ENCODE results near the gene PTPRN2.
"Not testable (repeated sequence)": the region's sequence is repeated elsewhere in the genome, so short reads cannot be mapped to it uniquely, and the experiment has no call there.

PTPRN2 gene

GRCh38 chr7:158550394-158550700 is 37.3 kb downstream of the PTPRN2 start:
- no peak for DNase-seq

GRCh38 chr7:158549616-158550393 is 37.8 kb downstream of the PTPRN2 start:
- no peak for DNase-seq

- no peak for DNase-seq
These were observed 38.4 kb downstream of the PTPRN2 start for GRCh38 chr7:158549176-158549615.

- DNase-seq = no peak
These were observed 38.9 kb downstream of the PTPRN2 start for GRCh38 chr7:158548726-158549125.

GRCh38 chr7:158547817-158548216 is 39.8 kb downstream of the PTPRN2 start:
- no peak for DNase-seq

GRCh38 chr7:158546626-158547025 is 41.0 kb downstream of the PTPRN2 start:
- no peak for DNase-seq

- DNase-seq = no peak
These were observed 41.4 kb downstream of the PTPRN2 start for GRCh38 chr7:158546214-158546613.

GRCh38 chr7:158544708-158545107 is 42.9 kb downstream of the PTPRN2 start:
- DNase-seq = no peak

GRCh38 chr7:158543840-158544239 is 43.8 kb downstream of the PTPRN2 start:
- no peak for DNase-seq

- DNase-seq = no peak
These were observed 44.7 kb downstream of the PTPRN2 start for GRCh38 chr7:158542651-158543566.

- DNase-seq = no peak
These were observed 46.1 kb downstream of the PTPRN2 start for GRCh38 chr7:158541346-158542010.

GRCh38 chr7:158539711-158540146 is 47.9 kb downstream of the PTPRN2 start:
- DNase-seq = no peak

GRCh38 chr7:158538156-158538946 is 49.3 kb downstream of the PTPRN2 start:
- no peak for DNase-seq

GRCh38 chr7:158537516-158537882 is 50.1 kb downstream of the PTPRN2 start:
- DNase-seq = no peak

GRCh38 chr7:158536871-158537515 is 50.6 kb downstream of the PTPRN2 start:
- DNase-seq = no peak

- no peak for DNase-seq
These were observed 52.5 kb downstream of the PTPRN2 start for GRCh38 chr7:158535079-158535478.

GRCh38 chr7:158534598-158534997 is 53.0 kb downstream of the PTPRN2 start:
- DNase-seq = no peak

GRCh38 chr7:158534134-158534515 is 53.5 kb downstream of the PTPRN2 start:
- DNase-seq = not testable (repeated sequence)

- no peak for DNase-seq
These were observed 54.1 kb downstream of the PTPRN2 start for GRCh38 chr7:158533386-158534133.

- DNase-seq = no peak
These were observed 55.5 kb downstream of the PTPRN2 start for GRCh38 chr7:158532093-158532627.

GRCh38 chr7:158531661-158532060 is 56.0 kb downstream of the PTPRN2 start:
- no peak for DNase-seq
